Mesodermal cell (in vitro differentiated cells): Measurements from ENCODE around the gene ADAM33.

ENCODE experiments used
- H3K27ac ChIP-seq: 2 replicates; pipeline ENCODE4 v1.7.0; 2013; ENCODE audit warnings: mild to moderate bottlenecking, low read depth, low read length, moderate library complexity; ENCODE audit not compliant: severe bottlenecking
- H3K36me3 ChIP-seq: 2 replicates; pipeline ENCODE4 v1.7.1; 2013; ENCODE audit warnings: mild to moderate bottlenecking, low read length, moderate library complexity; ENCODE audit not compliant: control insufficient read depth, insufficient read depth
- H3K4me1 ChIP-seq: one replicate; pipeline ENCODE4 v1.7.1; 2013; ENCODE audit warnings: mild to moderate bottlenecking, low read length; ENCODE audit not compliant: insufficient read depth, control insufficient read depth, poor library complexity, severe bottlenecking
- H3K4me3 ChIP-seq: 2 replicates; pipeline ENCODE4 v1.7.0; 2013; ENCODE audit warnings: low read length, control low read depth, mild to moderate bottlenecking; ENCODE audit not compliant: insufficient read depth, poor library complexity, severe bottlenecking; ENCODE audit errors: extremely low read depth
- H3K9me3 ChIP-seq: 2 replicates; pipeline ENCODE4 v1.7.1; 2013; ENCODE audit warnings: mild to moderate bottlenecking, low read length, moderate library complexity; ENCODE audit not compliant: control insufficient read depth
- WGBS, 2 experiments: methylation state at CpG; one replicate each; pipeline ENCODE4 v1.1.5; 2013; ENCODE audit warnings: missing lambda C conversion rate in 2 of 2; ENCODE audit not compliant: insufficient coverage in 2 of 2; 5-methylcytosine and 5-hydroxymethylcytosine counted together

ADAM33 gene

DNA sequence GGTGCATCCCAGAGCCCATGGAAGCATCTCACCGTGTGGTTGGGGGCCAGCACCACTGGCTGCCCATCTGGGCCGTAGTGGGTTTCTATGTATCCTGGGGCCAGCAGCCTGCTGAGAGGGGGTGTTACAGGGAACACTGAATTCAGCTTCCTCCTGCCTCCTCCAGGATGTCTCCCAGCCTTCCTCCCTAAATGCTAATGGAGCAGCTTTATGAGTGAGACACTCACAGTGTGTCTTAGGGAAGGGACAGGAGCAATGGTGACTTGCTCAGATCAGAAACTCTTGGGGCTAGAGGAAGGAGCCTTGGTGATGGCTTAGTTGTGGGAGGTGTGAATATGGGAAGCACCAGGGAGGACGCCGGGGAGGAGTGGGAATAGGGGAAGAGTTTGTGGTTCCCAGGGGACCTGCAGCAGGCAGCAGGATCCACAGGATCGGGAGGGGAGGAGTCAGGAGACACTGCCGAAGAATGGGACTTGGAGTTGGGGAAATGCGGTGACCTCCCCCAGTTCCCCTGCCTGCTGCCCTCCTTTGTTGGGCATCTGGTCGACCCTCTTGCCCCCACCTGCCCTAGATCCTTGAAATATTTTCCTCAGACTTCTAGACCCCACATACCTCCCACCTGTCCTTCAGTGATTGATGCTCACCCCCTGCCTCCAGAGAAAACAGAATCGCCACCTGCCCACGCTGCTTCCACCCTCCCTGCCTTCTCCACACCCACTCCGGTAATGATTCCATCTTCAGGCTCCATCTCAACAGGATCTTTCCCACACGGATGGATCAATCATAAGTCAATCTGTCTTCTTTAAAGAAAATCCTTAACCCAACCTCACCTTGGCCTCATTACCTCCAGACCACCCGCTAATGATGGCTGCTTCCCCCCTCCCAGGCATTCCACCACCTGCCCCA lies 6.6 kb downstream of the ADAM33 start:
- WGBS, 2 experiments: 74 to 90% methylated on average over 6 to 12 of the region's 13 CpGs

GRCh38 chr20:3674447-3674846 lies 7.4 kb downstream of the ADAM33 start:
- Histone ChIP-seq H3K4me1 (peaks cover 28% of the 10 kb centered on the region), H3K27ac (no peak overlapping the region)
- WGBS, 2 experiments: 91% methylated on average over 7 to 9 of the region's 10 CpGs

More for the DNA sequence above, 6.6 kb downstream of the ADAM33 start:
- Histone ChIP-seq H3K27ac (no peak overlapping the region), H3K4me3 (no peak overlapping the region), H3K9me3 (no peaks in the 10 kb centered on the region), H3K4me1 (peaks cover 26% of the 10 kb centered on the region), H3K36me3 (peaks cover 5% of the 10 kb centered on the region)

DNA sequence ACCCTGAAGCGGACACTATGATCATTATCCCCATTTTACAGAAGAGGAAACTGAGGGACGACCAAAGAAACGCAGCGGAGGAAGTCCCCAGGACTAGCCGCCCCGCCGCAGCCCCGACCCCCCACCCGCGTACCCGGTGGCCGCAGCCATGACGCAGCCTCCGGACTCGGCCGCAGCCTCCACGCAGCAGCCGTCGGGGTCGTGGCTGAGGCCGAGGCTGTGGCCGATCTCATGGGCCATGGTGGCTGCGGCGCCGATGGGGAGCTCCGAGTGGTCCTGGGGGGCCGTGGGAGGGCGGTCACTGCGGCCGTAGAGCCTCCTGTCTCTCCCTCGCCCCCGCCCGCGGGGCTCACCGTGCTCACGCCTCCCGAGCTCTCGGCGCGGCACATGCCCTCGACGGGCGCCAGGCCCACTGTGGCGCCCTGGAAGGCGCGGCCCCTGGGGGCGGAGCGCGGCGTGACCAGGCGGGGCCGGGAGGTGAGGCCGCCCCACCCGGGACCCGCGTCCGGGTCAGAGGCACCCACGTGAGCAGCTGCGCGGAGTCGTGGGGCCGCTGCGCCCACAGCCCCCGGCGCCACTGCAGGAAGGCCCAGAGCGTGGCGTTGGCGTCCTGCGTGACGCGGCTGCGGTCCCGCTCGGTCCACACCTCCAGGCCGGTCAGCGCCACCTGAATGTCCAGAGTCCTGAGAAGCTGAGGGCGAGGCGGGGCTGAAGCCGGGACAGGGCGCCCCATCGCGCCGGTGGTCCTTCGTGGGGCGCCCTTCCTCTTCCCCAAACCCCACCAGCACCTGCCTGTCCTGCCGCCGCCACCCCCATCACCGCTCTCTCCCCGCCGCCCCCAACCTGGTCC lies 8.4 kb downstream of the ADAM33 start:
- no peaks in the 10 kb centered on the region for H3K9me3 ChIP-seq
- H3K4me3 ChIP-seq: no peak overlapping the region
- no peak overlapping the region for H3K27ac ChIP-seq
- H3K4me1 ChIP-seq: peaks cover 26% of the 10 kb centered on the region
- peaks cover 5% of the 10 kb centered on the region for H3K36me3 ChIP-seq
- 96 to 98% methylated on average over 76 to 87 of the region's 90 CpGs for WGBS, 2 experiments

More at GRCh38 chr20:3674447-3674846, 7.4 kb downstream of the ADAM33 start:
- no peak overlapping the region for H3K4me3 ChIP-seq
- H3K9me3 ChIP-seq: no peaks in the 10 kb centered on the region
- peaks cover 5% of the 10 kb centered on the region for H3K36me3 ChIP-seq

GRCh38 chr20:3672547-3673171 lies 9.2 kb downstream of the ADAM33 start:
- H3K9me3 ChIP-seq: no peaks in the 10 kb centered on the region
- H3K4me3 ChIP-seq: no peak overlapping the region
- H3K36me3 ChIP-seq: peaks cover 5% of the 10 kb centered on the region
- no peak overlapping the region for H3K27ac ChIP-seq
- 93 to 97% methylated on average over 30 to 58 of the region's 58 CpGs for WGBS, 2 experiments
- peaks cover 19% of the 10 kb centered on the region for H3K4me1 ChIP-seq

GRCh38 chr20:3671986-3672546 lies 9.7 kb downstream of the ADAM33 start:
- Histone ChIP-seq H3K36me3 (peaks cover 5% of the 10 kb centered on the region), H3K27ac (no peak overlapping the region), H3K9me3 (no peaks in the 10 kb centered on the region), H3K4me1 (peaks cover 14% of the 10 kb centered on the region), H3K4me3 (no peak overlapping the region)
- WGBS, 2 experiments: 94 to 97% methylated on average over 18 to 19 of the region's 23 CpGs

DNA sequence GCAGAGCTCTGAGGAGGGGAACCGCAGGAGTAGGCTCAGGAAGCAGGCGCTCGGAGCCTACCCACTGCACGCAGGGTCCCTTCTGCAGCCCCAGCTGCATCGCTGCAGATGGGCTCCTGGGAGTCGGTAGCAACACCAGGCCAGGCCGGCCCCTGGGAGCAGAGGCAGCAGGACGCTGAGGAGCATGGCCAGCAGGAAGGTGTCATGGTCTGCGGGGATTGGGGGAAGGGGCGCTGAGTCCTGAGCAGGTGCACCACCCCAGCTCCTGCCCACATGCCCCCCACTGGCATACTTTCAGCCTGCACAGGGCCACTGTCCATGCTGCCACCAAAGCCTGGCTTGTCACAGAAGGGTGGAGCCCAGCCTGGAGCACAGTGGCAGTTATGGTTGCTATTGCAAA lies 10.9 kb downstream of the ADAM33 start:
- Histone ChIP-seq H3K27ac (no peak overlapping the region), H3K4me1 (peaks cover 11% of the 10 kb centered on the region), H3K9me3 (no peaks in the 10 kb centered on the region), H3K4me3 (no peak overlapping the region), H3K36me3 (peaks cover 5% of the 10 kb centered on the region)
- WGBS, 2 experiments: 88 to 91% methylated on average over 10 of the region's 10 CpGs

DNA sequence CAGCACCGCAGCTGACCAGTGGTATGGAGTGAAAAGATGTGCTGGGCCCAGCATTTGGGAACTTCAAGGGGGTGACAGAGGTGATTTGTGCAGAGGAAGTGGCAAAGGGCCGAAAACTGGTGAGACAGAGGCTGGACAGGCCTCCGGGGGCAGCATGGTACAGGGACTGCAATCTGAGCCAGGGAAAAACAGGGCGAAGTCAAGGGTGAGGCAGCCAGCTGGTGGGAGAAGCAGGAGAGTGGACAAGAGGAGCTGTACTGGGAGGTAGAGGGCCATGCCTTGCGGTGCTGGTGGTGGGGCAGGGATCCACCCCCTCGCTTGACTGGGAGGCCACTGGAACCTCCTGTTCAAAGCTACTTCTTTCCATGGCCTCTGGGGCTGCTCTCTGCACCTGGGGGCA lies 11.3 kb downstream of the ADAM33 start:
- no peaks in the 10 kb centered on the region for H3K9me3 ChIP-seq
- H3K36me3 ChIP-seq: peaks cover 2% of the 10 kb centered on the region
- WGBS, 2 experiments: 63 to 77% methylated on average over 4 to 6 of the region's 6 CpGs
- H3K27ac ChIP-seq: no peak overlapping the region
- no peak overlapping the region for H3K4me3 ChIP-seq
- H3K4me1 ChIP-seq: peaks cover 11% of the 10 kb centered on the region

- H3K4me1 ChIP-seq: peaks cover 11% of the 10 kb centered on the region
- no peak overlapping the region for H3K4me3 ChIP-seq
- H3K36me3 ChIP-seq: no peaks in the 10 kb centered on the region
- H3K27ac ChIP-seq: no peak overlapping the region
- H3K9me3 ChIP-seq: no peaks in the 10 kb centered on the region
- WGBS, 2 experiments: 82 to 94% methylated on average over 10 to 13 of the region's 13 CpGs
These were observed 12.0 kb downstream of the ADAM33 start for GRCh38 chr20:3669710-3670367.

DNA sequence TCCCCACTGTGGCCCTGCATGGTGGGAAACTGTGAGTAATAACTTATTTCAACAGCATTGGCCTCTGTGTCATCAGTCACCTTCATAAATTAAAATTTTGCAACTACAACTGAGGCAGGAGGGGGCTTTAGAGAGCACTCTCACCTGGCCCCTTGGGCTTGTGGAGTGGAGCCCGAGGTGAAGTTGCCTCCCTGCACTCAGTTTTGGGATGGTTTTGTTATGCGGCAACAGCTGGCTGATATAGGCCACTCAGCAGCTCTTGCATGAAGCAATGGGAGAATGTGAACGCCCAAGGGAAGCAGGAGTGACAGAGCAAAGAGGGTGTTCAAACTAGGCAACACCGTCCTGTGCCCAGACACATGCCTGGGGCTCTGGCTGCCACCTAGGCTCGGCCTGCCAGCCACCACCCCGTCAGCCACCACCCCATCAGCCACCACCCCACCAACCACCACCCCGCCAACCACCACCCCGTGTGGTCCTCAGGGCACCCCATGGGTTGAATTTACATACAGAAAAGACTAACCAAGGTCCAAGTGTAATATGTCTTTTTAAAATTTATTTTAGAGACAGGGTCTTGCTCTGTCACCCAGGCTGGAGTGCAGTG lies 14.3 kb downstream of the ADAM33 start:
- Histone ChIP-seq H3K27ac (no peak overlapping the region), H3K9me3 (no peaks in the 10 kb centered on the region), H3K4me1 (peaks cover 11% of the 10 kb centered on the region), H3K4me3 (no peak overlapping the region), H3K36me3 (no peaks in the 10 kb centered on the region)
- WGBS, 2 experiments: 80 to 93% methylated on average over 1 to 4 of the region's 8 CpGs
